Measurements from ENCODE around the gene TBC1D19. TPM values are rescaled to one million over a fixed set of nuclear protein-coding genes. Genes with fewer than 3 reads are reported as not detected.
"Not testable (repeated sequence)": the region's sequence is repeated elsewhere in the genome, so short reads cannot be mapped to it uniquely, and the experiment has no call there.

The TBC1D19 gene
- total RNA-seq, 1 experiment from 2014 or later, result 9.7 TPM

- Histone ChIP-seq H3K27ac (no peak overlapping the region), H3K4me1 (replicated peaks) (no peaks in the 10 kb centered on the region), H3K9me3 (replicated peaks) (no peaks in the 10 kb centered on the region), H3K27me3 (replicated peaks) (no peaks in the 10 kb centered on the region), H3K4me3 (no peak overlapping the region), H3K36me3 (no peaks in the 10 kb centered on the region)
- no peak for DNase-seq (ENCODE audit: low read depth in 1 of 2, low spot score in 2 of 2)
Measured at GRCh38 chr4:26611885-26612284, 28.0 kb downstream of the TBC1D19 start.

GRCh38 chr4:26613237-26613636 is 29.4 kb downstream of the TBC1D19 start:
- Histone ChIP-seq H3K4me3 (no peak overlapping the region), H3K36me3 (no peaks in the 10 kb centered on the region), H3K27ac (no peak overlapping the region), H3K27me3 (replicated peaks) (no peaks in the 10 kb centered on the region), H3K9me3 (replicated peaks) (no peaks in the 10 kb centered on the region), H3K4me1 (replicated peaks) (no peaks in the 10 kb centered on the region)
- DNase-seq (ENCODE audit: low read depth in 1 of 2, low spot score in 2 of 2), result no peak

GRCh38 chr4:26613735-26614134 is 29.9 kb downstream of the TBC1D19 start:
- no peaks in the 10 kb centered on the region for H3K9me3 ChIP-seq (replicated peaks)
- H3K27me3 ChIP-seq (replicated peaks), result no peaks in the 10 kb centered on the region
- DNase-seq (ENCODE audit: low read depth in 1 of 2, low spot score in 2 of 2), result no peak
- H3K4me3 ChIP-seq, result no peak overlapping the region
- no peak overlapping the region for H3K27ac ChIP-seq
- H3K4me1 ChIP-seq (replicated peaks), result no peaks in the 10 kb centered on the region
- no peaks in the 10 kb centered on the region for H3K36me3 ChIP-seq

- no peak overlapping the region for H3K4me3 ChIP-seq
- no peaks in the 10 kb centered on the region for H3K9me3 ChIP-seq (replicated peaks)
- H3K27ac ChIP-seq, result no peak overlapping the region
- H3K36me3 ChIP-seq, result no peaks in the 10 kb centered on the region
- H3K27me3 ChIP-seq (replicated peaks), result no peaks in the 10 kb centered on the region
- no peaks in the 10 kb centered on the region; the same call in 1 of the 2 replicates for H3K4me1 ChIP-seq (replicated peaks)
- no peak for DNase-seq (ENCODE audit: low read depth in 1 of 2, low spot score in 2 of 2)
Measured at GRCh38 chr4:26619784-26620183, 35.9 kb downstream of the TBC1D19 start.

- Histone ChIP-seq H3K27ac (no peak overlapping the region), H3K4me1 (replicated peaks) (no peaks in the 10 kb centered on the region; the same call in 1 of the 2 replicates), H3K9me3 (replicated peaks) (no peaks in the 10 kb centered on the region), H3K27me3 (replicated peaks) (no peaks in the 10 kb centered on the region), H3K4me3 (no peak overlapping the region), H3K36me3 (no peaks in the 10 kb centered on the region)
- no peak for DNase-seq (ENCODE audit: low read depth in 1 of 2, low spot score in 2 of 2)
Measured at GRCh38 chr4:26621366-26621765, 37.5 kb downstream of the TBC1D19 start.

GRCh38 chr4:26622913-26623312 is 39.0 kb downstream of the TBC1D19 start:
- H3K36me3 ChIP-seq, result no peaks in the 10 kb centered on the region
- H3K4me1 ChIP-seq (replicated peaks), result no peaks in the 10 kb centered on the region; the same call in 1 of the 2 replicates
- no peaks in the 10 kb centered on the region for H3K27me3 ChIP-seq (replicated peaks)
- no peak overlapping the region for H3K4me3 ChIP-seq
- H3K27ac ChIP-seq, result no peak overlapping the region
- H3K9me3 ChIP-seq (replicated peaks), result no peaks in the 10 kb centered on the region
- DNase-seq (ENCODE audit: low read depth in 1 of 2, low spot score in 2 of 2), result no peak

- not testable (repeated sequence) for H3K27ac ChIP-seq; H3K4me3 ChIP-seq; H3K4me1 ChIP-seq (replicated peaks); DNase-seq (ENCODE audit: low read depth in 1 of 2, low spot score in 2 of 2); H3K27me3 ChIP-seq (replicated peaks); H3K9me3 ChIP-seq (replicated peaks); H3K36me3 ChIP-seq
Measured at GRCh38 chr4:26626658-26627057, 42.8 kb downstream of the TBC1D19 start.

GRCh38 chr4:26632916-26633315 is 49.0 kb downstream of the TBC1D19 start:
- H3K4me3 ChIP-seq, result no peak overlapping the region
- no peaks in the 10 kb centered on the region for H3K36me3 ChIP-seq
- no peak for DNase-seq (ENCODE audit: low read depth in 1 of 2, low spot score in 2 of 2)
- no peaks in the 10 kb centered on the region for H3K9me3 ChIP-seq (replicated peaks)
- H3K27ac ChIP-seq, result no peak overlapping the region
- no peaks in the 10 kb centered on the region for H3K27me3 ChIP-seq (replicated peaks)
- H3K4me1 ChIP-seq (replicated peaks), result no peaks in the 10 kb centered on the region

GRCh38 chr4:26634237-26634636 is 50.4 kb downstream of the TBC1D19 start:
- Histone ChIP-seq H3K9me3 (replicated peaks) (no peaks in the 10 kb centered on the region), H3K27ac (no peak overlapping the region), H3K27me3 (replicated peaks) (no peaks in the 10 kb centered on the region), H3K4me1 (replicated peaks) (no peaks in the 10 kb centered on the region), H3K36me3 (no peaks in the 10 kb centered on the region), H3K4me3 (no peak overlapping the region)
- DNase-seq (ENCODE audit: low read depth in 1 of 2, low spot score in 2 of 2), result no peak

GRCh38 chr4:26636458-26636857 is 52.6 kb downstream of the TBC1D19 start:
- Histone ChIP-seq H3K4me1 (replicated peaks) (no peaks in the 10 kb centered on the region), H3K9me3 (replicated peaks) (no peaks in the 10 kb centered on the region), H3K27ac (no peak overlapping the region), H3K27me3 (replicated peaks) (no peaks in the 10 kb centered on the region), H3K4me3 (no peak overlapping the region), H3K36me3 (no peaks in the 10 kb centered on the region)
- no peak for DNase-seq (ENCODE audit: low read depth in 1 of 2, low spot score in 2 of 2)

GRCh38 chr4:26640639-26641038 is 56.8 kb downstream of the TBC1D19 start:
- H3K27me3 ChIP-seq (replicated peaks); DNase-seq (ENCODE audit: low read depth in 1 of 2, low spot score in 2 of 2); H3K4me1 ChIP-seq (replicated peaks); H3K27ac ChIP-seq; H3K36me3 ChIP-seq; H3K4me3 ChIP-seq; H3K9me3 ChIP-seq (replicated peaks): not testable (repeated sequence)

GRCh38 chr4:26647523-26648224 is 63.8 kb downstream of the TBC1D19 start:
- Histone ChIP-seq H3K36me3 (no peaks in the 10 kb centered on the region), H3K27me3 (replicated peaks) (no peaks in the 10 kb centered on the region), H3K4me1 (replicated peaks) (no peaks in the 10 kb centered on the region), H3K4me3 (no peak overlapping the region), H3K9me3 (replicated peaks) (no peaks in the 10 kb centered on the region), H3K27ac (no peak overlapping the region)
- no peak for DNase-seq (ENCODE audit: low read depth in 1 of 2, low spot score in 2 of 2)

GRCh38 chr4:26648260-26648659 is 64.4 kb downstream of the TBC1D19 start:
- Histone ChIP-seq H3K9me3 (replicated peaks) (no peaks in the 10 kb centered on the region), H3K36me3 (no peaks in the 10 kb centered on the region), H3K4me3 (no peak overlapping the region), H3K27me3 (replicated peaks) (no peaks in the 10 kb centered on the region), H3K27ac (no peak overlapping the region), H3K4me1 (replicated peaks) (no peaks in the 10 kb centered on the region)
- DNase-seq (ENCODE audit: low read depth in 1 of 2, low spot score in 2 of 2), result no peak

GRCh38 chr4:26660261-26660660 is 76.4 kb downstream of the TBC1D19 start:
- no peaks in the 10 kb centered on the region for H3K4me1 ChIP-seq (replicated peaks)
- H3K36me3 ChIP-seq, result no peaks in the 10 kb centered on the region
- no peak overlapping the region for H3K4me3 ChIP-seq
- no peak for DNase-seq (ENCODE audit: low read depth in 1 of 2, low spot score in 2 of 2)
- H3K27me3 ChIP-seq (replicated peaks), result no peaks in the 10 kb centered on the region
- no peak overlapping the region for H3K27ac ChIP-seq
- H3K9me3 ChIP-seq (replicated peaks), result no peaks in the 10 kb centered on the region

GRCh38 chr4:26663888-26664287 is 80.0 kb downstream of the TBC1D19 start:
- H3K9me3 ChIP-seq (replicated peaks), result no peaks in the 10 kb centered on the region
- H3K4me3 ChIP-seq, result no peak overlapping the region
- no peak for DNase-seq (ENCODE audit: low read depth in 1 of 2, low spot score in 2 of 2)
- H3K27me3 ChIP-seq (replicated peaks), result no peaks in the 10 kb centered on the region
- H3K27ac ChIP-seq, result no peak overlapping the region
- H3K36me3 ChIP-seq, result no peaks in the 10 kb centered on the region
- H3K4me1 ChIP-seq (replicated peaks), result no peaks in the 10 kb centered on the region

Measured in SJSA1 (cell line).